22Rv1 (cell line): ENCODE results near the gene ARHGEF28.

Experiments
- ZFX ChIP-seq: fragments of 450-650 bp; IDR thresholded peaks from 2 replicates; pipeline ENCODE4 v1.6.1; 2017; ENCODE audit warnings: antibody characterized with exemption, borderline replicate concordance
- TF ChIP-seq, protein P1 (sequence below): fragments of 450-650 bp; IDR thresholded peaks from 2 replicates; pipeline ENCODE4 v1.5.1; 2017; ENCODE audit warnings: mild to moderate bottlenecking

DNA sequence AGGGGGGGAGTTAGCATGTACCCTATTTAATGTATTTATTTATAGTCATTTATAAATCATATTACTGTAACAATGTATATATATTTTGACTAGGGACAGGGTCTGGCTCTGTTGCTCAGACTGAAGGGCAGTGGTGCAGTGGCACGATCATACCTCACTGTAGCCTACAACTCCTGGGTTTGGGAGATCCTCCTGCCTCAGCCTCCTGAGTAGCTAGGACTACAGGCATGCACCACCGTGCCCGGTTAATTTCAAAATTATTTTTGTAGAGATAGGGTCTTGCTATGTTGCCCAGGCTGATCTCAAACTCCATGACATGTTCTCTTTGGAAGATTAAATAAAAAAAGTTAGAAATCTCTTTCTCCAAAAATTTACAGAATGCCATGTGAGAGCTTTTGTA, 52.8 kb downstream of the ARHGEF28 start:
- TF ChIP-seq, protein P1, sequence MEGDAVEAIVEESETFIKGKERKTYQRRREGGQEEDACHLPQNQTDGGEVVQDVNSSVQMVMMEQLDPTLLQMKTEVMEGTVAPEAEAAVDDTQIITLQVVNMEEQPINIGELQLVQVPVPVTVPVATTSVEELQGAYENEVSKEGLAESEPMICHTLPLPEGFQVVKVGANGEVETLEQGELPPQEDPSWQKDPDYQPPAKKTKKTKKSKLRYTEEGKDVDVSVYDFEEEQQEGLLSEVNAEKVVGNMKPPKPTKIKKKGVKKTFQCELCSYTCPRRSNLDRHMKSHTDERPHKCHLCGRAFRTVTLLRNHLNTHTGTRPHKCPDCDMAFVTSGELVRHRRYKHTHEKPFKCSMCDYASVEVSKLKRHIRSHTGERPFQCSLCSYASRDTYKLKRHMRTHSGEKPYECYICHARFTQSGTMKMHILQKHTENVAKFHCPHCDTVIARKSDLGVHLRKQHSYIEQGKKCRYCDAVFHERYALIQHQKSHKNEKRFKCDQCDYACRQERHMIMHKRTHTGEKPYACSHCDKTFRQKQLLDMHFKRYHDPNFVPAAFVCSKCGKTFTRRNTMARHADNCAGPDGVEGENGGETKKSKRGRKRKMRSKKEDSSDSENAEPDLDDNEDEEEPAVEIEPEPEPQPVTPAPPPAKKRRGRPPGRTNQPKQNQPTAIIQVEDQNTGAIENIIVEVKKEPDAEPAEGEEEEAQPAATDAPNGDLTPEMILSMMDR, result no peak
- no peak for TF ChIP-seq ZFX
